ENCODE data around the gene PGAP3. TPM values are rescaled to one million over a fixed set of nuclear protein-coding genes. Genes with fewer than 3 reads are reported as not detected.

The PGAP3 gene
- total RNA-seq, 4 donors from 2014 or later = 4.6 to 24.8 (median 19.5) TPM

DNA sequence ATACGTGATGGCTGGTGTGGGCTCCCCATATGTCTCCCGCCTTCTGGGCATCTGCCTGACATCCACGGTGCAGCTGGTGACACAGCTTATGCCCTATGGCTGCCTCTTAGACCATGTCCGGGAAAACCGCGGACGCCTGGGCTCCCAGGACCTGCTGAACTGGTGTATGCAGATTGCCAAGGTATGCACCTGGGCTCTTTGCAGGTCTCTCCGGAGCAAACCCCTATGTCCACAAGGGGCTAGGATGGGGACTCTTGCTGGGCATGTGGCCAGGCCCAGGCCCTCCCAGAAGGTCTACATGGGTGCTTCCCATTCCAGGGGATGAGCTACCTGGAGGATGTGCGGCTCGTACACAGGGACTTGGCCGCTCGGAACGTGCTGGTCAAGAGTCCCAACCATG, 36.9 kb upstream of the PGAP3 start:
- no peak for TF ChIP-seq POLR2A (IDR thresholded peaks at IDR 0.05)
- TF ChIP-seq, protein P1, sequence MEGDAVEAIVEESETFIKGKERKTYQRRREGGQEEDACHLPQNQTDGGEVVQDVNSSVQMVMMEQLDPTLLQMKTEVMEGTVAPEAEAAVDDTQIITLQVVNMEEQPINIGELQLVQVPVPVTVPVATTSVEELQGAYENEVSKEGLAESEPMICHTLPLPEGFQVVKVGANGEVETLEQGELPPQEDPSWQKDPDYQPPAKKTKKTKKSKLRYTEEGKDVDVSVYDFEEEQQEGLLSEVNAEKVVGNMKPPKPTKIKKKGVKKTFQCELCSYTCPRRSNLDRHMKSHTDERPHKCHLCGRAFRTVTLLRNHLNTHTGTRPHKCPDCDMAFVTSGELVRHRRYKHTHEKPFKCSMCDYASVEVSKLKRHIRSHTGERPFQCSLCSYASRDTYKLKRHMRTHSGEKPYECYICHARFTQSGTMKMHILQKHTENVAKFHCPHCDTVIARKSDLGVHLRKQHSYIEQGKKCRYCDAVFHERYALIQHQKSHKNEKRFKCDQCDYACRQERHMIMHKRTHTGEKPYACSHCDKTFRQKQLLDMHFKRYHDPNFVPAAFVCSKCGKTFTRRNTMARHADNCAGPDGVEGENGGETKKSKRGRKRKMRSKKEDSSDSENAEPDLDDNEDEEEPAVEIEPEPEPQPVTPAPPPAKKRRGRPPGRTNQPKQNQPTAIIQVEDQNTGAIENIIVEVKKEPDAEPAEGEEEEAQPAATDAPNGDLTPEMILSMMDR (IDR thresholded peaks at IDR 0.05) = no peak
- Histone ChIP-seq H3K9me3 (no peaks in the 10 kb centered on the region), H3K27ac (no peak overlapping the region), H3K27me3 (no peaks in the 10 kb centered on the region), H3K4me3 (no peak overlapping the region), H3K4me1 (no peaks in the 10 kb centered on the region), H3K36me3 (no peaks in the 10 kb centered on the region)
- intact Hi-C loops (cut with DNase I; ENCODE audit: low total_unique reads) = no loop called here
- DNase-seq = no peak

DNA sequence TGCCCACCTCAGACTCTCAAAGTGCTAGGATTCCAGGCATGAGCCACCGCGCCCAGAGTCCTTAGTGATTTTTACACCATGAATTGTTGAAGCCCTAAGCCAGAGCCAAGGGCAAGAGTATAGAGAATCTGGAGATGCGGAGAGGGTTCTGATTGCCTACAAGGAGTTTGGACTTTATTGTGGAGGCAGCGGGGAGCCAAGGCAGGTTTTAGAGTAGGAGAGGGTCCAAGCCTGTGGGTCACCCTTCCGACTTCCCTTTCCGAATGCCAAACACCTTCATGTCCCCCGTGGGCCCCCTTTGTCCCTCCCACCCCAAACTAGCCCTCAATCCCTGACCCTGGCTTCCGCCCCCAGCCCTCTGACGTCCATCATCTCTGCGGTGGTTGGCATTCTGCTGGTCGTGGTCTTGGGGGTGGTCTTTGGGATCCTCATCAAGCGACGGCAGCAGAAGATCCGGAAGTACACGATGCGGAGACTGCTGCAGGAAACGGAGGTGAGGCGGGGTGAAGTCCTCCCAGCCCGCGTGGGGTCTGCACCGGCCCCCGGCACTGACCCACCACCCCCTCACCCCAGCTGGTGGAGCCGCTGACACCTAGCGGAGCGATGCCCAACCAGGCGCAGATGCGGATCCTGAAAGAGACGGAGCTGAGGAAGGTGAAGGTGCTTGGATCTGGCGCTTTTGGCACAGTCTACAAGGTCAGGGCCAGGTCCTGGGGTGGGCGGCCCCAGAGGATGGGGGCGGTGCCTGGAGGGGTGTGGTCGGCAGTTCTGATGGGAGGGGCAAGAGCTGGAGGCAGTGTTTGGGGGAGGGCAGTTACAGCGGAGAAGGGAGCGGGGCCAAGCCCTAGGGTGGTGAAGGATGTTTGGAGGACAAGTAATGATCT, 35.4 kb upstream of the PGAP3 start:
- no peak for DNase-seq
- H3K9me3 ChIP-seq = no peaks in the 10 kb centered on the region
- no peaks in the 10 kb centered on the region for H3K36me3 ChIP-seq
- intact Hi-C loops (cut with DNase I; ENCODE audit: low total_unique reads) = no loop called here
- H3K27me3 ChIP-seq = no peaks in the 10 kb centered on the region
- H3K4me1 ChIP-seq = no peaks in the 10 kb centered on the region
- TF ChIP-seq POLR2A (IDR thresholded peaks at IDR 0.05) = no peak
- TF ChIP-seq, protein P1 (IDR thresholded peaks at IDR 0.05) = no peak
- H3K4me3 ChIP-seq = no peak overlapping the region
- no peak overlapping the region for H3K27ac ChIP-seq

DNA sequence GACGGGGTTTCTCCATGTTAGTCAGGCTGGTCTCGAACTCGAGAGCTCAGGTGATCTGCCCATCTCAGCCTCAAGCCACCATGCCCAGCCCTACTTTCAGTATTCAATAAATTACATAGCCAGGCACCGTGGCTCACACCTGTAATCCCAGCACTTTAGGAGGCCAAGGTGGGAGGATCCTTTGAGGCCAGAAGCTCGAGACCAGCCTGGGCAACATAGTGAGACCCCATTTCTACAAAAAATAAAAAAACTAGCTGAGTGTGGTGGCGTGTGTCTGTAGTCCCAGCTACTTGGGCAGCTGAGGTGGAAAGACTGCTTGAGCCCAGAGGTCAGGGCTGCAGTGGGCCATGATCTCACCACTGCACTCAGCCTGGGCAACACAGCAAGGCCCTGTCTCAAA, 34.2 kb upstream of the PGAP3 start:
- Histone ChIP-seq H3K4me3 (no peak overlapping the region), H3K4me1 (no peaks in the 10 kb centered on the region), H3K27me3 (no peaks in the 10 kb centered on the region), H3K27ac (no peak overlapping the region), H3K9me3 (no peaks in the 10 kb centered on the region), H3K36me3 (no peaks in the 10 kb centered on the region)
- intact Hi-C loops (cut with DNase I; ENCODE audit: low total_unique reads) = no loop called here
- TF ChIP-seq, protein P1 (IDR thresholded peaks at IDR 0.05) = no peak
- no peak for TF ChIP-seq POLR2A (IDR thresholded peaks at IDR 0.05)
- no peak for DNase-seq

DNA sequence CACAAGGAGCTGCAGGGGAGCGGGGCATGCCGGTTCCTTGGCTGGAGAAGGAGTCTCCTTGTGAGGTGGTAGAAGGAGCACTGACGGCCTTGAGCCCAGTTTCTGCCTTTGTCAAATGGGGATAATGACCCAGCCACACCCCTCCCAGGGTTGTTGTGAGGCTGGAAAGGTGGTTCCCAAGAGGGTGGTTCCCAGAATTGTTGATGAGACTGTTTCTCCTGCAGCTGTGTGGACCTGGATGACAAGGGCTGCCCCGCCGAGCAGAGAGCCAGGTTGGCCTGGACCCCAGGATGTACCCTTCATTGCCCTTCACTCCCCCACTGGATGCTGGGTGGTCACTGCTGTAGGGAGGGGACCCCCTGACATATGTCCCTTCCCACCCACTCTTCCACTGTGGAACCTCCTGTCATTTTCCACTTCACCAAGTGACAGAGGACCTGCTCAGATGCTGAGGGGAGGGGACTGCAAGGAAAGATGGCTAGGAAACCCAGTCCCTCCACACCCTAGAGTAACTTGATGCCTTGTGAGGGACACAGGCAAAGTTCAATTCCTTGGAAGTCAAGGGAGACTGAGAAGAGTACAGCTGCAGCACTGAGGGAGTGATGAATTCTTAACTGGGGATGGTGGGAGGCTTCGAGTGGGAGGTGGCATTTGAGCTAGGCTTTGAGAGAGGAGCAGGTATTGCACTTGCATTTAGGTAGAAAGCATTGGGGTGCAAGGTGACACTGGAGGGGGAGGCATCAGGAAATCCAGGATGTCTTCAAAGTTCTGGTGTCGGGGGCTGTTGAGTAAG, 31.9 kb upstream of the PGAP3 start:
- Histone ChIP-seq H3K4me1 (no peaks in the 10 kb centered on the region), H3K27ac (no peak overlapping the region), H3K27me3 (no peaks in the 10 kb centered on the region), H3K36me3 (no peaks in the 10 kb centered on the region), H3K9me3 (no peaks in the 10 kb centered on the region), H3K4me3 (no peak overlapping the region)
- DNase-seq = no peak
- intact Hi-C loops (cut with DNase I; ENCODE audit: low total_unique reads) = no loop called here
- no peak for TF ChIP-seq POLR2A (IDR thresholded peaks at IDR 0.05)
- TF ChIP-seq, protein P1 (IDR thresholded peaks at IDR 0.05) = no peak

DNA sequence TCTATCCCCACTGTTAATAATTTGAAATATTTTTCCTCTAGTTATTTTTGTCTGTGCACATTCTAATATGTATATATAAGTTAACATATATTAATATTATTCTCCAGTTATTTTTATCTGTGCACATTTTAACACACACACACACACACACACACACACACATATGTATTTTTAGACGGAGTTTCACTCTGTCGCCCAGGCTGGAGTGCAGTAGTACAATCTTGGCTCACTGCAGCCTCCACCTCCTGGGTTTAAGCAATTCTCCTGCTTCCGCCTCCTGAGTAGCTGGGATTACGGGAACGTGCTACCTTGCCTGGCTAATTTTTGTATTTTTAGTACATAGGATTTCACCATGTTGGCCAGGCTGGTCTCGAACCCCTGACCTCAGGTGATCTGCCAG, 29.8 kb upstream of the PGAP3 start:
- TF ChIP-seq, protein P1 (IDR thresholded peaks at IDR 0.05) = no peak
- TF ChIP-seq POLR2A (IDR thresholded peaks at IDR 0.05) = no peak
- DNase-seq = no peak
- Histone ChIP-seq H3K36me3 (no peaks in the 10 kb centered on the region), H3K9me3 (no peaks in the 10 kb centered on the region), H3K27me3 (no peaks in the 10 kb centered on the region), H3K4me1 (no peaks in the 10 kb centered on the region), H3K27ac (no peak overlapping the region), H3K4me3 (no peak overlapping the region)
- intact Hi-C loops (cut with DNase I; ENCODE audit: low total_unique reads) = no loop called here

Measured in uterus (tissue), 4 donors.